Ureter (tissue), 1 donor: Measurements from ENCODE around the gene C3orf80. TPM values are rescaled to one million over a fixed set of nuclear protein-coding genes. Genes with fewer than 3 reads are reported as not detected.
"Not testable (repeated sequence)": the region's sequence is repeated elsewhere in the genome, so short reads cannot be mapped to it uniquely, and the experiment has no call there.

Source experiments
- DNase-seq: peaks from one replicate; pipeline ENCODE4 v3.0.0-alpha.2; 2020; ENCODE audit warnings: low spot score
- total RNA-seq: library from RNA; stranded (reverse); gene quantifications from one replicate; pipeline ENCODE4 v1.2.4, GENCODE V29; 2023
- donor health status: DM: yes; HTN: yes; CAD: no.

Gene C3orf80
- total RNA-seq: 2.2 TPM

GRCh38 chr3:160225176-160226025, at the start of gene C3orf80:
TSS of gene C3orf80 (plus strand) at chr3:160225422. CDS start at chr3:160225636, 214 bp downstream.
- DNase-seq: peak; percentile 53

DNA sequence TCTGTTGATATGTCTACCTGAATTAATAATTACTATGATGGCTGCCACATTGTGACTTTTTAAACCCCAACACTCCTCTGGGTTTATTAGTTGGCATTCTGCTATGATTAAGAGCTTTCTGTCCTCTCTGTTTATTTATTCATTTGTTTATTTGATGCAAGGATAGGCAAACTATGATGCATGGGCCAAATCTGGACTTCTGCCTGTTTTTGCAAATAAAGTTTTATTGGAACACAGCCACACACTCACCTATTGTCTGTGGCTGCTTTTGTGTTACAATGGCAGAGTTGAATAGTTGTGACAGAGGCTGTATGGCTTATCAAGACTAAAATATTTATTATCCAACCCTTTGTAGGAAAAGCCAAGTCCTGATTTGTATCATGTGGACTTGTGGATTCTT, 48.3 kb upstream of the C3orf80 start:
- DNase-seq: no peak

GRCh38 chr3:160178661-160179060, 46.6 kb upstream of the C3orf80 start:
- DNase-seq: not testable (repeated sequence)

GRCh38 chr3:160179403-160179802, 45.8 kb upstream of the C3orf80 start:
- not testable (repeated sequence) for DNase-seq

GRCh38 chr3:160179906-160180305, 45.3 kb upstream of the C3orf80 start:
- no peak for DNase-seq

- DNase-seq: peak; percentile 70
These were observed 44.5 kb upstream of the C3orf80 start for GRCh38 chr3:160180581-160181216.

DNA sequence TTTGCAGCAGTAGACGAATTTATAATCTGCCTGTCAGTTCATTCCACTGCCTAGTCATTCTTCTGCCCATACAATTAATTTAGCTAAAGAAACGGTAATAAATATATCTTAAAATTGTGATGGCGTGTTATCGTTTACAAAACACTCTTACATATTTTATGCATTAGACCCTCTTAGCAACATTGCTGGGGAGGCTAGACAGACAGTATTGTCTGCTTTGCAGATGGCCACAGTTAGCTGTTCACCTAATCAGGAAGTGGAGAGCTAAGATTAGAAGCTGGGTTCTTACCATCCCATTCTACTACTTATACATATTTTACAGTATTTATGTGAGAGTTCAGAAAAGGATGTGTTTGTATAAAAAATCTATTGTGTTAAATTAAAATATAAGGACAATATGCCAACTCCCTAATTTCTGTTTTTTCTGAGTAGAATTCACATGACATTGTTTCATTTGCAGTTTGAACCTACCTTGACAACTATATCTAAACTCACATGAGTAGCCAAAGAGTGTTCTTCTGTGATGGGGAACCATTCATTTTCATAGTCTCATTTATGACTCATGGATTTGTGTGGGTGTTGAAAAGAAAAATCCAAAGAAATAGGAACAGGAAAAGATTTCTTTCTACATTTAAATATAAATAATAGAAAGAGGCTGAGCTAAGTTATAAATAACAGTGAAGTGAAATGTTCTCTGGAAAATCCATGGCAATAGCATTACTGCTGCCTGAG, 41.7 kb upstream of the C3orf80 start:
- DNase-seq: no peak

DNA sequence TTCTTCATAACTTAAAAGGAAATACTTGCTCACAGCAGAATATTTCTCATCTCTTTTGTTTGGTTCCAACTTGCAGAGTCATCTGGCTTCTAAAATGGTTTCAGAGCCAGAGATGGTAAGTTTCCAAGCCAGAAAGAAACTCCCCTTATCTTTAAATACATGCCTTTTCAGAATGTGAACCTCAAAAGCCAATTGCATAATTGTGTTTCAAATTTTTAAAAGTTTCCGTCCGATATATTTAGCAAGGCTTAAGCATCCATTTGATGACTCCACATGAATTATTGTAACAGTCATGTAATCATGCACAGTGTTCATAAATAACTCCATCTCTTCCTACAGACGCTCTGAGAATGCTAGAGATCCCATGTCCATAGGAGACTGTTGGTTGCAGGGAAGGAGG, 40.6 kb upstream of the C3orf80 start:
- no peak for DNase-seq

- DNase-seq: no peak
These were observed 39.5 kb upstream of the C3orf80 start for GRCh38 chr3:160185751-160186150.

- no peak for DNase-seq
These were observed 37.9 kb upstream of the C3orf80 start for GRCh38 chr3:160187288-160187687.

GRCh38 chr3:160192310-160193029, 32.8 kb upstream of the C3orf80 start:
- DNase-seq: no peak

DNA sequence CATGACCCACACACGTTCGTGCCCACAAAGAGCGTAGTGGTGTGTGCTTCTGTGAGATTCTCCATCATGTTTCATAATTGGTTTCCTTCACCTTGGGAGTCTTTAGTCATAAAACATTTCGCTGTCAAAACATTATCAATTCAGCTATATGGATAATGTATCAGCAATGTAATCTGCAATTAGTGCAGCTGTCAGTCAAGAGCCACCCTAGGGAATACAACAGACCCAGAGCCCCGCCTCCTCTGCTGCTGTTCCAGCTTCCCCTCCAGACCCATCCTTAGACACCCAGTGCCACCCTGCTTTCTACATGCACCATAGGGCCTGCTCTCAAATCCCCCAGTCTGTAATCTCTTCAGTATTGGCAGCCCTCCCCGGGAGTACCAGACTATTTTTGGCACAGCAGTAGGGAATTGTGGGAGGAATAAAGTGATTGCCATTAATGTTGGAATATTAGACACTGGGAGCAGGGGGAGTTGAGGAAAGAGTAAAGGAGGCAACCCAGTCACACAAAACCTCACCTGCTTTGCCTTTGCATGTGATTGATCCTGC, 31.5 kb upstream of the C3orf80 start:
- no peak for DNase-seq

- DNase-seq: no peak
These were observed 30.8 kb upstream of the C3orf80 start for GRCh38 chr3:160194438-160194837.

DNA sequence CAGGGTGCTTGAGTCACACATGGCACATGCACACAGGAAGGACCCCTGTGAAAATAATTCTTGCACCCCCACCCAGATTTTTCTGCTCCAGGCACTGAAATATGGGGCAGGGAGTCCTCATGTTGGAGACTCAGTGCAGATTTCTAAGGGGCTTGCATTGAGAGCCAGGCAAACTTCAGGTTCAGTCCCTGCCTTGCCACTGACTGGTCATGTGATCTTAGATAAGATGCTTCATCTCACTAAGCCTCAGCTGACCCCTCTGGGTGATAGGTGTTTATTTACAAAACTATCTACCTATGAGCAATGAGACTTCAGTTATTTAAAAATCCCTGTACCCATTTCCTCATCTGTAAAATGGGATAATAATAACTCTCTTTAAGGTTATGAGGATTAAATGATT, 30.1 kb upstream of the C3orf80 start:
- no peak for DNase-seq

- DNase-seq: no peak
These were observed 28.6 kb upstream of the C3orf80 start for GRCh38 chr3:160196511-160197104.

GRCh38 chr3:160199108-160199507, 26.1 kb upstream of the C3orf80 start:
- DNase-seq: no peak

DNA sequence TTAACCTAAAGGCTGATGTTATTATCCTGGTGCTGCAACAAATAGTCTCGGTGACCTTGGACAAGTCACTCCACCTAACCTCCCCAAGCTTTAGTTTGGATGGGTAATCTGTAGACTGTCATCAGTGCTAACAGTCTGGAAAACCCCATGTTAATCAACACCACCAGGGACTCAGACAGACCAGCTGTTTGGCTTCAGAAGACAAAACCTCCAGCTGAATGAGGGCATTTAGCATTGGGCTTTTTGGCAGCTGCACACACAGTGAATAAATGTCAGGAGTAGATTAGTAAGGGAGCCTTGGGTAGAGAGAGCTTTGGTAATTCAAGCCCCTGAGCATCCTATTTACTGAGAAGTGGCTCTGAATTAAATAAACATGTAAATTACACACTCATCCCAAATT, 24.9 kb upstream of the C3orf80 start:
- no peak for DNase-seq

GRCh38 chr3:160204396-160205011, 20.7 kb upstream of the C3orf80 start:
- DNase-seq: not testable (repeated sequence)

DNA sequence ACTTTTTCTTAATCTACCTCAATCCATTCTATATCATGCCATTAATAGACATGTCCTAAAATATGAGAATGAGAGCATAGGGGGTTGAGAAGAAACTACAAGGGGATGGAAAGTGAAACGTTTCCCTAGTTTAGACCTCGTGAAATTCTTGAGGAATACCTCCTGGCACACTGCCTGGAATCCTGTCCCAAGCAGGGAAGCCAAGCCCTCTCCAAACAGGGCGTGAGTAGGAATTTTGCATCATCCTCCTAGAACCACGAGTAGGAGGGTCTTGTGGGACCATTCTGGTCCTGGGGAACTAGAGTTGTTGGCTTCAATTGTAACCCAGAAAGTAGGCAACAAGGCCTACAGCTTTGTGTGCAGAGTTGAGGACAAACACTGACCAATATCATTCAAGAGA, 19.6 kb upstream of the C3orf80 start:
- no peak for DNase-seq

DNA sequence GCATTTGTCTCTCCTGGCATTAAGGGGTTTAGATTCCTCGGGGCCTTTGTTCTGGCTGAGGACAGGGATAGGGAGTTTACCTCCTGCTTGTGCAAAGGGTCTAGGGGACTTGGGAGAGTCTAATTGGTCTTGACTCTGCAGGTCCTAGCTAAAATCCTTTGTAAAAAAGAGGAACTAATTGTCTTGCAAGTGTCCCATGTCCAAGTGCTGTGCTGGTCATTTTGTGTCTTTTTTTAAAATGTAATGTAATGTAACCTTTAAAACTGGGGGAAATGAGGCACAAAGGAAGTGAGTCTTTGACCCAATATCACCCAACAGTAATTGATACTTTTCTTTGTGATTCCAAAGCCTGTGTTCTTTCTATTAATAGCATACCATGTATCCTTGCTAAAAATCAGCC, 14.9 kb upstream of the C3orf80 start:
- DNase-seq: no peak

- DNase-seq: no peak
These were observed 14.4 kb upstream of the C3orf80 start for GRCh38 chr3:160210799-160211221.
